Stimulated activated CD4-positive, alpha-beta T cell treated with anti-CD3 and anti-CD28 coated beads, Interleukin-12 subunit alpha, Interleukin-12 subunit beta, amount 100 ng/mL, for 4 hours (primary cell): Measurements from ENCODE around the gene TP53BP1.
A peak's percentile ranks its signal among the peaks of the same experiment; 100 is the strongest.
"Not testable (repeated sequence)": the region's sequence is repeated elsewhere in the genome, so short reads cannot be mapped to it uniquely, and the experiment has no call there.

Experiments used
- DNase-seq: peaks from one replicate; pipeline ENCODE4 v3.0.0-alpha.2; 2020

The TP53BP1 gene, protein sequence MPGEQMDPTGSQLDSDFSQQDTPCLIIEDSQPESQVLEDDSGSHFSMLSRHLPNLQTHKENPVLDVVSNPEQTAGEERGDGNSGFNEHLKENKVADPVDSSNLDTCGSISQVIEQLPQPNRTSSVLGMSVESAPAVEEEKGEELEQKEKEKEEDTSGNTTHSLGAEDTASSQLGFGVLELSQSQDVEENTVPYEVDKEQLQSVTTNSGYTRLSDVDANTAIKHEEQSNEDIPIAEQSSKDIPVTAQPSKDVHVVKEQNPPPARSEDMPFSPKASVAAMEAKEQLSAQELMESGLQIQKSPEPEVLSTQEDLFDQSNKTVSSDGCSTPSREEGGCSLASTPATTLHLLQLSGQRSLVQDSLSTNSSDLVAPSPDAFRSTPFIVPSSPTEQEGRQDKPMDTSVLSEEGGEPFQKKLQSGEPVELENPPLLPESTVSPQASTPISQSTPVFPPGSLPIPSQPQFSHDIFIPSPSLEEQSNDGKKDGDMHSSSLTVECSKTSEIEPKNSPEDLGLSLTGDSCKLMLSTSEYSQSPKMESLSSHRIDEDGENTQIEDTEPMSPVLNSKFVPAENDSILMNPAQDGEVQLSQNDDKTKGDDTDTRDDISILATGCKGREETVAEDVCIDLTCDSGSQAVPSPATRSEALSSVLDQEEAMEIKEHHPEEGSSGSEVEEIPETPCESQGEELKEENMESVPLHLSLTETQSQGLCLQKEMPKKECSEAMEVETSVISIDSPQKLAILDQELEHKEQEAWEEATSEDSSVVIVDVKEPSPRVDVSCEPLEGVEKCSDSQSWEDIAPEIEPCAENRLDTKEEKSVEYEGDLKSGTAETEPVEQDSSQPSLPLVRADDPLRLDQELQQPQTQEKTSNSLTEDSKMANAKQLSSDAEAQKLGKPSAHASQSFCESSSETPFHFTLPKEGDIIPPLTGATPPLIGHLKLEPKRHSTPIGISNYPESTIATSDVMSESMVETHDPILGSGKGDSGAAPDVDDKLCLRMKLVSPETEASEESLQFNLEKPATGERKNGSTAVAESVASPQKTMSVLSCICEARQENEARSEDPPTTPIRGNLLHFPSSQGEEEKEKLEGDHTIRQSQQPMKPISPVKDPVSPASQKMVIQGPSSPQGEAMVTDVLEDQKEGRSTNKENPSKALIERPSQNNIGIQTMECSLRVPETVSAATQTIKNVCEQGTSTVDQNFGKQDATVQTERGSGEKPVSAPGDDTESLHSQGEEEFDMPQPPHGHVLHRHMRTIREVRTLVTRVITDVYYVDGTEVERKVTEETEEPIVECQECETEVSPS (N-terminal part only)

GRCh38 chr15:43492673-43493601, at the start of gene TP53BP1:
TP53BP1 (minus strand) TSS chr15:43493156; CDS start chr15:43493043, 113 bp downstream.
- peak; percentile 92 for DNase-seq

DNA sequence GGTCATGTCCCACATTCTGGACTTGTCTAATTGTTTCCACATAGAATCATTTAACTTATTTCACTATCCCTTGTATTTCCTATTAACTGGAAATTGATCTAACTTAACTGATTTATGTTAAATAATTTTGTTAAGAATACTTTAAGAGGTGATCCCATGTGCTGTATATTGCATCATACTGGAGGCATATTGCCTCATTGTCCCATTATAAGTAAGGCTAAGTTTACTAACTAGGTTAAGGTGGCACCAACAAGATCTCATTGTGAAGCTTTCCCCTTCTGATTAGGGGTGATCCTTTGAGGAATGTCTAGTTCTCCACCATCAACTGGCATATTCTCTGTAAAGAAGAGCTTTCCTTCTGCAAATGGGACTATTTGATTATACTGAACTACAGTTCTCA, 48.8 kb upstream of the TP53BP1 start:
- DNase-seq, result no peak

DNA sequence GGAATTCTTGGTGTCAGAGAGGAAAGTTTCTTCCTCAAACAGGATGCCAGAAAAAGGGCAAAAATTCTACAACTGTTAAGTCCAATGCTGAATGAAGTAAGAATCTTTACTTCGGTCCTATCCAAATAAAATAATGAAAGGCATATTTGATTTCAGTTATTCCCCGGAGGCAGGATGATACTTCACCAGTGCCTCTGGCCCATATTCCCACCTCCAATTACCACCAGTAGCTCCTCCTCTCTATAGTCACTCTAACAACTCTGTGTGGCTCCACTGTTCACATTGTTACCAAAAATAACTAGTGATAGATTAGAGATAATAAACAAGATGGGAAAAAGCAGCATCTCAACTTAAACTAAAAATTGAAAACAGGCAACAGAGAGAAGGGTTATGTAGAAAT, 45.1 kb upstream of the TP53BP1 start:
- no peak for DNase-seq

DNA sequence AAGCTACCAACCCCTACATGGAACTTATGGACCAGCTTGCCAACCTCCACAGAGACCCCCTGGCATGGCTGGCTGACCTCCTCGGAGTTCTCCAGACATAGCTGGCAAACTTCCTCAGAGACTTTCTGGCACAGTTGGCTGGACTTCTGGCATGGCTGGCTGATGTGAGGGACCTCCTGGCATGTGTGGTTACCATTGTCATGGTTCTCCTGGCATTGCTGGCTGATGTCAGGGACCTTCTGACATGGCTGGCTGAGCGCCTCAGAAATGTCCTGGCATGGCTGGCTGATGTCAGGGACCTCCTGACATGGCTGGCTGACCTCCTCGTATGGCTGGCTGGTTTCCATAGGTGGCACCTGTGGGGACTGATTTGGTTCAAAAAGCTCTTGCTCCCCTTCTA, 41.9 kb upstream of the TP53BP1 start:
- no peak for DNase-seq

DNA sequence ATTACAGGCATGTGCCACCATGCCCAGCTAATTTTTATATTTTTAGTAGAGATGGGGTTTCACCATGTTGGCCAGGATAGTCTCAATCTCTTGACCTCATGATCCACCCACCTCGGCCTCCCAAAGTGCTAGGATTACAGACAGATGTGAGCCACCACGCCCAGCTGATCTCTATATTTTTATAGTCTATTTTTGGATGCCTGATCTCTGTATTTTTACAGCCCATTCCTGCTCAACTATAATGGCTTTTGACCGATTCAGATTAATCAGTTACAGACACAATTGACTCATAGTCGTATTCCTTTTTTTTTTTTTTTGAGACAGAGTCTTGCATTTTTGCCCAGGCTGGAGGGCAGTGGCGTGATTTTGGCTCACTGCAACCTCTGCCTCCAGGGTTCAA, 39.9 kb upstream of the TP53BP1 start:
- DNase-seq, result not testable (repeated sequence)

GRCh38 chr15:43531018-43531670, 38.2 kb upstream of the TP53BP1 start:
- no peak for DNase-seq

DNA sequence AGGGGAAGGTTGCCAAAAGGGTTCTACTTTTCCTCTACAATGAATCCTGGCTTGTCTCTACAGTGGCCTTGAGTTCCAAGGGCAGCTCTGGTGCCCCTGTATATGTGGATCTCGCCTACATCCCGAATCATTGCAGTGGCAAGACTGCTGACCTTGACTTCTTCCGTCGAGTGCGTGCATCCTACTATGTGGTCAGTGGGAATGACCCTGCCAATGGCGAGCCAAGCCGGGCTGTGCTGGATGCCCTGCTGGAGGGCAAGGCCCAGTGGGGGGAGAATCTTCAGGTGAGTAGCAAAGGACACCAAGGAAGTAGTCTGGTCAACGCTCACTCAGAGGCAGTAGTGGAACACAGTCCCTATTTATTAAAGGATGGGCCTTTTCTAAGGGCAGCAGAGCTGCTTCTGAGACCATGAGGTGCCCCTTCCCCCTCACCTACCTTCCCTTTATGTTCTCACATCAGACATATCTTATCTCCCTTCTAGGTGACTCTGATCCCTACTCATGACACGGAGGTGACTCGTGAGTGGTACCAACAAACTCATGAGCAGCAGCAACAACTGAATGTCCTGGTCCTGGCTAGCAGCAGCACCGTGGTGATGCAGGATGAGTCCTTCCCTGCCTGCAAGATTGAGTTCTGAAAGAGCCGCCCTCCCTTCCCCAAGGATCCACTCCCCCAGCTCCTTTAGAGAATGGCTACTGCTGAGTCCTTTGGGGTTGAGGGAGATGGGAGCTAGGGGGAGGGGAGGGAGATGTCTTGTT, 36.8 kb upstream of the TP53BP1 start:
- DNase-seq, result no peak

DNA sequence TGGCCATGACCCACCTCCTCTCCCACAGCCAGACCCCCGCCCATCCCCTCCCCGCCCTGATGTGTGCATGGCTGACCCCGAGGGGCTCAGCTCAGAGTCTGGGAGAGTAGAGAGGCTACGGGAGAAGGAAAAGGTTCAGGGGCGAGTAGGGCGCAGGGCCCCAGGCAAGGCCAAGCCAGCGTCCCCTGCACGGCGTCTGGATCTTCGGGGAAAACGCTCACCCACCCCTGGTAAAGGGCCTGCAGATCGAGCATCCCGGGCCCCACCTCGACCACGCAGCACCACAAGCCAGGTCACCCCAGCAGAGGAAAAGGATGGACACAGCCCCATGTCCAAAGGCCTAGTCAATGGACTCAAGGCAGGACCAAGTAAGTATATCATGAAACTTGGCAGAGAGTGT, 36.2 kb upstream of the TP53BP1 start:
- no peak for DNase-seq

DNA sequence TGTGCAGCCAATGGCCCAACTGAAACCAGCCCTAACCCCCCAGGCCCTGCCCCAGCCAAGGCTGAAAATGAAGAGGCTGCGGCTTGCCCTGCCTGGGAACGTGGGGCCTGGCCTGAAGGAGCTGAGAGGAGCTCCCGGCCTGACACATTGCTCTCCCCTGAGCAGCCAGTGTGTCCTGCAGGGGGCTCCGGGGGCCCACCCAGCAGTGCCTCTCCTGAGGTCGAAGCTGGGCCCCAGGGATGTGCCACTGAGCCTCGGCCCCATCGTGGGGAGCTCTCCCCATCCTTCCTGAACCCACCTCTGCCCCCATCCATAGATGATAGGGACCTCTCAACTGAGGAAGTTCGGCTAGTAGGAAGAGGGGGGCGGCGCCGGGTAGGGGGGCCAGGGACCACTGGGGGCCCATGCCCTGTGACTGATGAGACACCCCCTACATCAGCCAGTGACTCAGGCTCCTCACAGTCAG, 35.6 kb upstream of the TP53BP1 start:
- DNase-seq, result no peak

DNA sequence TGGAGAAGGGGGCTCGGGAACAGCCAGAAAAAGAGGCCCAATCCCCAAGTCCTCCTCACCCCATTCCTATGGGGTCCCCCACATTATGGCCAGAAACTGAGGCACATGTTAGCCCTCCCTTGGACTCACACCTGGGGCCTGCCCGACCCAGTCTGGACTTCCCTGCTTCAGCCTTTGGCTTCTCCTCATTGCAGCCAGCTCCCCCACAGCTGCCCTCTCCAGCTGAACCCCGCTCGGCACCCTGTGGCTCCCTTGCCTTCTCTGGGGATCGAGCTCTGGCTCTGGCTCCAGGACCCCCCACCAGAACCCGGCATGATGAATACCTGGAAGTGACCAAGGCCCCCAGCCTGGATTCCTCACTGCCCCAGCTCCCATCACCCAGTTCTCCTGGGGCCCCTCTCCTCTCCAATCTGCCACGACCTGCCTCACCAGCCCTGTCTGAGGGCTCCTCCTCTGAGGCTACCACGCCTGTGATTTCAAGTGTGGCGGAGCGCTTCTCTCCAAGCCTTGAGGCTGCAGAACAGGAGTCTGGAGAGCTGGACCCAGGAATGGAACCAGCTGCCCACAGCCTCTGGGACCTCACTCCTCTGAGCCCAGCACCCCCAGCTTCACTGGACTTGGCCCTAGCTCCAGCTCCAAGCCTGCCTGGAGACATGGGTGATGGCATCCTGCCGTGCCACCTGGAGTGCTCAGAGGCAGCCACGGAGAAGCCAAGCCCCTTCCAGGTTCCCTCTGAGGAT, 35.0 kb upstream of the TP53BP1 start:
- DNase-seq, result no peak

GRCh38 chr15:43527016-43527801, 34.3 kb upstream of the TP53BP1 start:
- DNase-seq, result no peak

GRCh38 chr15:43526261-43526930, 33.4 kb upstream of the TP53BP1 start:
- no peak for DNase-seq

- no peak for DNase-seq
Observed at GRCh38 chr15:43525131-43525530, 32.2 kb upstream of the TP53BP1 start.

GRCh38 chr15:43524254-43524845, 31.4 kb upstream of the TP53BP1 start:
- no peak for DNase-seq

DNA sequence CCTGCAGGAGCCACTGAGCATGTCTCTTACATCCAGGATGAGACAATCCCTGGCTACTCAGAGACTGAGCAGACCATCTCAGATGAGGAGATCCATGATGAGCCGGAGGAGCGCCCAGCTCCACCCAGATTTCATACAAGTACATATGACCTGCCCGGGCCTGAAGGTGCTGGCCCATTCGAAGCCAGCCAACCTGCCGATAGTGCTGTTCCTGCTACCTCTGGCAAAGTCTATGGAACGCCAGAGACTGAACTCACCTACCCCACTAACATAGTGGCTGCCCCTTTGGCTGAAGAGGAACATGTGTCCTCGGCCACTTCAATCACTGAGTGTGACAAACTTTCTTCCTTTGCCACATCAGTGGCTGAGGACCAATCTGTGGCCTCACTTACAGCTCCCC, 30.7 kb upstream of the TP53BP1 start:
- DNase-seq, result no peak

DNA sequence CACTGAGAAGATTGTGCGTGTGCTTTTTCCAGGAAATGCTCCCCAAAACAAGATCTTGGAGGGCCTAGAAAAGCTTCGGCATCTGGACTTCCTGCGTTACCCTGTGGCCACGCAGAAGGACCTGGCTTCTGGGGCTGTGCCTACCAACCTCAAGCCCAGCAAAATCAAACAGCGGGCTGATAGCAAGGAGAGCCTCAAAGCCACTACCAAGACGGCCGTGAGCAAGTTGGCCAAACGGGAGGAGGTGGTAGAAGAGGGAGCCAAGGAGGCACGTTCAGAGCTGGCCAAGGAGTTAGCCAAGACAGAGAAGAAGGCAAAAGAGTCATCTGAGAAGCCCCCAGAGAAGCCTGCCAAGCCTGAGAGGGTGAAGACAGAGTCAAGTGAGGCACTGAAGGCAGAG, 29.3 kb upstream of the TP53BP1 start:
- DNase-seq, result no peak

DNA sequence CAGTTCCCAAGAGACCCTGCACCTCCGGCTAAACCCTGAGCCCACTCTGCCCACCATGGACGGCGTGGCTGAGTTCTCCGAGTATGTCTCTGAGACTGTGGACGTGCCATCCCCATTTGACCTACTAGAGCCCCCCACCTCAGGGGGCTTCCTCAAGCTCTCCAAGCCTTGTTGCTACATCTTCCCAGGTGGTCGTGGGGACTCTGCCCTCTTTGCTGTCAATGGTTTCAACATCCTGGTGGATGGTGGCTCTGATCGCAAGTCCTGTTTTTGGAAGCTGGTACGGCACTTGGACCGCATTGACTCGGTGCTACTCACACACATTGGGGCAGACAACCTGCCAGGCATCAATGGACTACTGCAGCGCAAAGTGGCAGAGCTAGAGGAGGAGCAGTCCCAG, 28.5 kb upstream of the TP53BP1 start:
- no peak for DNase-seq

DNA sequence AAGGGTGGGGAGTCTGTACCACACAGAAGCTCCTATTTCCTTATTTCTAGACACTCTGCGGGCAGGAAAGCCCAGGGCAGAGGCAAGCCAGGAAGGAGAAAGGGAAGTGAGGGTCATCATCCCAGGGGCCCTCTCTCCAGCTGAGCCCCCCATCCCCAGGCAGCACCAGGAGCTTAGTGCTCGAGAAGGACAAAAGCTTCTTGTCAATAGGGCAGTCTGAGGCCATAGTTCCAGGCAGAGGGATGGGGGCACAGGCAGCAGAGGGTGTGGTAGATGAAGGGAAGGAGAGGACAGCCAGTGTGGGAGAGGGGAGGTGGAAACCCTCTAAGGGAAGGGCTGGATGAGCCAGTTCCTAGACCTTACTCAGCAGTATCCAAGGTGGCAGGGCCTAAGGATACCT, 27.2 kb upstream of the TP53BP1 start:
- no peak for DNase-seq
